GM18511 (cell line): Measurements from ENCODE around the gene FLNB.

Experiments
- ATAC-seq: cut with Tn5 transposase; IDR thresholded peaks from one replicate; pipeline ENCODE4 v1.9.1; 2021; ENCODE audit warnings: mild to moderate bottlenecking, moderate library complexity; ENCODE audit not compliant: unreplicated experiment

The FLNB gene

DNA sequence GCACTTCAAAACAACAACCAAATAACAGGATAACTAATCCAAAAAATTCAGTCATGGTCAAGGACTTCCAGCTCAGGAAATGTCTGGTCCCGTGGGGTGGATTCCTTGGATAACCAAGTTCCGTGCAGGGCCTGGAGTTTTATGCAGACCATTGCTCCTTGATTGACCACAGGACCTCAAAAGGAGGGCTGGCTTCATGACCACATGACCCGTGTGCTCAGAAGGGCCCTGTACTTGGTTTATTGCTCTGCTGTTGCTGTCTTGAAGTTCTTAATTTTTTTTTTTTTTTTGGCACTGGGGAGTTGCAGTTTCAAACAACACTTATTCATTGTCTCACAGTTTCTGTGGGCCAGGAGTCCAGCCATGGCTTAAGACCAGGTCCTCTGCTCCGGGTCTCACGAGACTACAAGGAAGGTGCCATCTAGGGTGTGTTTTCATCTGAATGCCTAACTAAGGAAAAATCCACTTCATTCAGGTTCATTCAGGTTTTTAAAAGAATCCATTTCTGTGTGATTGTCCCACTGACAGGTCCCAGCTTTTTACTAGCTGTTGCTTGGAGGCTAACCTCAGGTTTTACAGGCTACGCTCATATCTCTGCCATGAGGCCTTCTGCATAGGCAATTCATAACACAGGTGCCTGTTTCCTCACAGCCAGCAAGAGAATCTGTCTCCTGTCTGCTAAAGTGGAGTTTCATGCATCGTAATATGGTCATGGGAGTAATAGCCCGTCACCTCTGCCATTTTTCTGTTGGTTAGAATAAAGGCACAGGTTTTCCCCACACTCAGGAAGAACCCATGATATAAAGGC lies 65.3 kb downstream of the FLNB start:
- ATAC-seq, result peak; percentile 60

DNA sequence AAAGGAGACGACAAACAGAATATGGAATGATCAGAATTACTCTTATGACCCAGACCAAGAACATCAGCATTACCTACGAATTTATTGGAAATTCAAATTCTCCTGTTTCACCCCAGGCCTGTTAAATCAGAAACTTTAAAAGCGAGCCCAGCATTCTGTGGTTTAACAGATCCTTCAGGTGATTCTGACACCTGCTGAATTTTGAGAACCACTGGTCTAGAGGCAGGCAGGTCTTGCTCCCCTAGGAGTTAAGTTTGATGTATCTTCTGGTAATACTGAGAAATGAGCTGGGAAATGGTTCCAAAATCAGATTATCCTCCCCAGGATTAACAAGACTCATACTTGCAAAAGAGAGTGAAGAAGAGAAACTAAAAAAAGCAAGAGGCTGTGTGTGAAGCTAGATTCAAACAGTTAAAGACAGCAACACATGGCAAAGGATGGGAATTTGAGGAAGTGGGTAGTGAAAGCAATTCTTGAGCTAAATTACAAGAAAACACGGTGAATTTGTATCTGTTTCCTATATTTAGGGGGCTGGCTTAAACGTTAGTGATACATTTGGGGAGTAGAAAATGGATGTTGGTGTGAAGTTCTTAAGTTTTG lies 66.0 kb downstream of the FLNB start:
- peak; percentile 63 for ATAC-seq

DNA sequence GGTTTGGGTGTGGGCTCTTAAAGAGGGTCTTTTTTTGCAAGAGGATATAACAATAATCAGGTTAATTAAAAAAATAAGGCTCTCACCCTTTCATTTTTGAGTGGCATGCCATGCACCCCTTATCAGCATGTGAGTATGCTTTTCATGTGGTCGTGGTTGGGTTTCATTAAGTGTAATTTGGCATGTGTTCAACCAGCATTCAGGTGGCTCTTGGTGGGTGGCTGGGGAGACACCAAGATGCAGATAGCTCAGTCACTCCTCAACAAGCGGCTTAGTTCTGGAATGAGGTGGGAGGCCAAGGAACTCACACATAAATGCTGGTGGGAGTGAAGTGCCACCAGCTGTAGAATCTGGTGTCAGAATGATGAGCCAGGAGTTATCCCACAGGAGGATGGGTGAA lies 66.8 kb downstream of the FLNB start:
- no peak for ATAC-seq

DNA sequence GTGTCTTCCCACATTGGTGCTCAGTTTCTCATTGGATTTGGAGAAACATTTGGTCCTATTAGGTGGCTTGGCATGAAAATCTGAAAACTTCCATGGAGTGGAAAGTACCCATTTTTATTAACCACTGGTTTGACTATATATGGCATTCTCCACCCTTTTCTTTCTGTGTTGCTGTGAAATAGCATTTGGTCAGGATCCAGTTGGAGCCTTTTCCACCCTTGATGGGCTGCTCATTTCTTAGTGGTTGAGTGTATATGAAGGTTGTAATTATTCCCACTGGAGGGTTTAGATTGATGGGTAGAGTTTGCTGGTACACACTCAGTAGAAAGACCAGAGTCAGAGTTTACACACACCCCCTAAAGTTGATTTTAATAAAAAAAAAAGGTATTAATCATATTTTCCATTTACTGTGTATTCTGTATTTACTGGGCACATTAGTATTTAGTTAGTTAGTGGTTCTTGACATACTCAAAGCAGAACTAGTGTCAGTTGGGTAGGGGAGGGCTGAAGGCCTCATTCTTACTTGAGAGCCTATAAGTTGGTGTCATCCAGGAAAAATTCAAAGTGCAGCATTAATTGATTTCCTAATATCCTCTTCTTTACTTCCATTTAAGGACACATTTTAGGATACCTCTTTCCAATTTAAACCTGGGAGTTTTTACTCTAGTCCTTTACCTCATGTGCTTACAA lies 69.5 kb downstream of the FLNB start:
- no peak for ATAC-seq

DNA sequence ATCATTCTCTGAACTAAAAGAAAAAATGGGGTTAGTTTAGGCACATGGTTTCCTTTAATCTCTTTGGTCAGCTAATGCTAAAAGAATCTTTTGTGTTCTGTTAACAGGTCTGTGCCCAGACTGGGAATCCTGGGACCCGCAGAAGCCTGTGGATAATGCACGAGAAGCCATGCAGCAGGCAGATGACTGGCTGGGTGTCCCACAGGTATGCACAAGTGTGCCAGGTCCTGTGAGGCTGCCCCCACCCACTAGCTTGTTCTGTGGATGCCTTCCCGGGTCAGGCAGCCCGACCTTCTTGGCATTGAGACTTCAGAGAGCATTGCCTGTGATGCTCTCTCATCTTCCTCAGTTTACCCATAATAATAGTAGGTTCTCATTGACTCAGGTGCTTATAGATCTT lies 70.4 kb downstream of the FLNB start:
- no peak for ATAC-seq

DNA sequence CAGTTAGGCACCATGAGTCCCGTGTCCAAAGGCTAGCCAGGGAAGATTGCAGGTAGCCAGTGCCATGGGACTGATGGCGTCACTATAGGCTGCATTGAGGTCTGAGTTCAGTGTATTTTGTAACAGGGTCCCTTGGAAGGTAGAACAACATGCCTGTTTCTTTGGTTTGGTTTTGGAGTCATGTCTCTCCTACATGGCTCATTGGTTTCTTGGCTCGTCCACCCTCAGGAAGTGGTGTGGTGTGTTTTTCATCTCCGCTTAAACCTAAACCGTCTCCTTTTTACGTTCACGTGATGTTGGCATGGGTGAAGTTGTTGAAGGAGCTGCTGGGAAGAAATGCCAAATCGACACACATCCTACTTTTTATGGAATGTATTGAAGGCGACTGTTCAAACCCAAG lies 71.6 kb downstream of the FLNB start:
- no peak for ATAC-seq

DNA sequence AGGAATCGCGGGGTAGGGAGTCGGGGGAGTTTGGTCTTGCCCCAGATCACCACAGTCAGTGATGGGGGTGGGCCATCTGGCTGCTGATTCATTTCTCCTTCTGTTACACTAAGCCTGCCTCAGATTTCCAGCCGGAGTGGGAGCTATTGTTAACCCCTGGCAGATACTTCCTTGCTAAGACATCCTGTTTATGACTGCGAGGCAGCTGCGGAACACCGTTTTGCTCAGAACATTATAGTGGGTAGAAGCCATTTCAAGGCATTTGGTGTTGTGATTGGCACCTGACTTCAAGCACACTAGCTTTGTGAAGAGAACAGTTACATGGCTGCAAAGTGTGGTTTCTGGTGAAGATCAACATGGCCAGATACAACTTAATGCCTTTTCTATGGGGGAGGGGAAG lies 73.8 kb downstream of the FLNB start:
- no peak for ATAC-seq

DNA sequence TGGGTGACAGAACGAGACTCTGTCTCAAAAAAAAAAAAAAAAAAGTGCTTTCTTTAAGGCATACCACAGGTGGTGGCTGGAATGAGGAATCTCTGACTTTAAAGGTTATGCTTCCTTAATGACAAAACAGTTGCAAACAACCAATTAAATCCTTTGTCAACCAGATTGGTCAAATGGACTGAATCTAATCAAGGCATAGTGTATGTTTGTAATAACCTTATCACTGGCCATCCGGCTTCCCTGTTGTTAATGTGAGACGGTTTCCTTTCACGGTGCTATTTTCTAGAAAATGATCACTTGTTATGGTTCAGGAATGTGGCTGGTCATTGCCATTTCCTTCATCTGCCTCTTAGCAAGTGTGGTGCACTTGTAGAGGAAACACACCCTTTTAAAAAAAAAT lies 75.9 kb downstream of the FLNB start:
- ATAC-seq, result no peak

DNA sequence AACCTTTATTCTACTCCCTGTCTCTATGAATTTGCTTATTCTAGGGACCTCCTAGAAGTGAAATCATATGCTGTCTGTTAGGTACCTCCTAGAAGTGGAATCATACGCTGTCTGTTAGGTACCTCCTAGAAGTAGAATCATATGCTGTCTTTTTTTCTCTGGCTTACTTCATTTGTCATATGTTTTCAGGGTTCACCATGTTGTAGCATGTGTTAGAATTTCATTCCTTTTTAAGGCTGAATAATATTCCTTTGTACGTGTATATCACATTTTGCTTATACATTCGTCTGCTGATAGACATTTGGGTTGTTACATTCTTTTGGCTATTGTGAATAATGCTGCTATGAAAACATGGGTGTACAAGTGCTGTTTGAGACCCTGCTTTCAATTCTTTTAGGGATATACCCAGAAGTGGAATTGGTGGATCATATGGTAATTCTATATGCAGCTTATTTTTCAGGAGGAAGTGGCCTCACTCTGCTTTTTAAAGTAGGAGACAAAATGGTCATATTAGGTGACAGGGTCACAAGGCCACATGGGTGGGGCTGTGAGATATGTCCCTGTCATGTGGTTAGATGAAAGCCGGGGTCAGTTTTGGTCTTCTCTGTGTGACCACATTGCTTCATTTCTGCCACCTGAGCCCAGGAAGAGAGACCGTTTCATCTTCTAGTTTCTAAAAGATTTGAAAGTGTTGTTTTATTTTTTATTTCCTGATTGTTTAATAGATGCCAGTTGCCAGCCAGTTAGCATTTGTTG lies 76.7 kb downstream of the FLNB start:
- ATAC-seq, result peak; percentile 96

DNA sequence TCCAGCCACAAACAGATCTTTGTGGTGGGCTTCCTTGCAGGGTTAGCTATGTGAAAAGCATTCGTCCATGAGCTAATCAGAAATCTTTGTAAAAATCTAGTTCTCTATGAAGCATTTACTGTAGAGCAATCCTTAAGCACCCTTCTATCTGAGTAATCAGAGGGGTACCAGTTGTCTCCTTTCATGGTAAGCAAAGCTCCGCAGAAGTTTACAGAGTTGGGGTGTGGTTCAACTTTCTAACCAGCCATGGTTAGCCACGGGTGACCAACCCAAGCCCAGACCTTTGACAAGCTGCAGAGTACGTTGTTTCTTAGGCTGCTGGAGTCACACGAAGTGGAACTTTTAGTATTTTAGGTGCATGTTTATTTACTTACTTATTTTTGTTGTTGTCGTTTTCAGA lies 77.4 kb downstream of the FLNB start:
- peak; percentile 73 for ATAC-seq

DNA sequence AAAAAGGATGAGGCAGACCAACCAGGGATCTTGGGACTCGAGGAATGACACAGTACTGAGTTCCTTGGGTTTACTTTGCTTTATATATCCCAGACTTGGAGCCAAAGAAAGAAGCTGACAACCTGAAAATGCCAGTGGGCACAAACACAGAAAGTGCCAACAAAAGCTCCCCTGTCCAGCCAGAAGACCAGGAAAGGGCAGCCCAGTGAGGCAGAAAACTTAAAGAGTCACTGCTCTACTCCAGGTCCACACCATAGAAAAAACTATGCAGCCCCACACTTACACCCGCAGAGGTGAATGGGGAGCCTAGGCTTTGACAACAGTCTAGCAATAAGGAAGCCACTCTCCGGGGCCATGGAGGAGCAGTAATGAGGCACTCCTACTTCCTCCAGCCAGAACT lies 80.3 kb downstream of the FLNB start:
- ATAC-seq, result no peak

DNA sequence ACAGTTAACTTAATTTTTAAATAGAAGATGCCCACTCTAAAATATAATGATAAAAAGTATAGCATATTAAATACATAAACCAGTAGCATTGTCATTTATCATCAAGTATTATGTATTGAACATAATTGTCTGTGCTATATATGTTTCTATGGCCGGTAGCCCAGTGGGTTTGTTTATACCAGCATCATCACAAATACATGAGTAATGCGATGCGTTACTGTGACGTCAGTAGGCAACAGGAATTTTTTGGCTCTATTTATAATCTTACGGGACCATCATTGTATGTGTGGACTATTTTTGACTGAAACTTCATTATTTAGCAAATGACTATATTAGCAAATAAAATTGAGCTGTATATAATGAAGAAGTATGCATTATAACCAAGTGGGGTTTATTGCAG lies 82.1 kb downstream of the FLNB start:
- ATAC-seq, result no peak

DNA sequence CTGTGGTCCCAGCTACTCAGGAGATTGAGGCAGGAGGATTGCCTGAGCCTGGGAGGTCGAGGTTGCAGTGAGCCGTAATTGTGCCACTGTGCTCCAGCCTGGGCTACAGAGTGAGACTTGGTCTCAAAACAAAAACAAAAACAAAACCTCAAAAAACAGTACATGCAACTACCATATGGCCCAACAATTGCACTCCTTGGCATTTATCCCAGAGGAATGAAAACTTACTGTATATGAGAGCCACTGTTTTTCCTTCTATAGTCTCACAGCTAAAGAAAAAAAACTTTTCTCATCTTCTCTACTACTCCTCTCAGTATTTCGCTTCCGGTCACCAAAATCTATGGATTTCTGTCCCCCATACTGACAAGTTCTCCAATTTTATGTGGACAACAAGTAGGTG lies 84.3 kb downstream of the FLNB start:
- no peak for ATAC-seq

DNA sequence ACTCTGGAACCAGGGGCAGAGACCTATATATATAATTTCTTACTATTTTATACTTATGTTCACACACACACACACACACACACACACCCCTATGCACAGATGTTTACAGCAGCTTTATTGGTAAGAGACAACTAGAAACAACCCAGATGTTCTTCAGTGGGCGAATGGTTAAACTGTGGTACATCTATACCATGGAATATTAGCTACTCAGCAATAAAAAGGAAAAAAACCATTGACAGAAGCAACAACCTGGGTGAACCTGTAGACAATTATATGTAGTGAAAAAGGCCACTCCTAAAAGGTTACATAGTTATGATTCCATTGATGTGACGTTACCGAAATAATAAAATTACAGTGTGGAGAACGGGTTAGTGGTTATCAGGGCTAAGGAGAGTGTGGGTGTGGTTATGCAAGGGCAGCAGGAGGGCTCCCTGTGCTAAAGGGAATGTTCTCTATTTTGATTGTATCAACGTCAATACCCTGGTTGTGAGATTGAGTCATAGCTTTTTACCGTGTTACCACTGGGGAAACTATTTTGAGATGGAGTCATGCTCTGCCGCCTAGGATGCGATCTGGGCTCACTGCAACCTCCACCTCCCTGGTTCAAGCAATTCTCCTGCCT lies 85.5 kb downstream of the FLNB start:
- no peak for ATAC-seq

DNA sequence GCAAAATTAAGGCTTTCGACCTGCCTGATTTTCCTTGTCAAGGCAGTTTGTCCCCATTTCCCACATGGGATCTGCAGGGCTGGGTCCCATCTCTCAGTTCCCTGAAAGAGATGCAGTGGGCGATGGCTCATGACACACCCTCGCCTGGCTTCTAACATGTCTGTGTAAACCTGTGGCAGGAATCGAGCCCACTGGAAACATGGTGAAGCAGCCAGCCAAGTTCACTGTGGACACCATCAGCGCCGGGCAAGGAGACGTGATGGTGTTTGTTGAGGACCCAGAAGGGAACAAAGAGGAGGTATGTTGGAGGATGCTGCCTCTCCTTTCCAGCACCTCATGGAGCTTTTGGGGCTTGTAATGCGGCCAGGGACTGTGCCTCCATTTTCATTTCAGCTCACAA lies 86.4 kb downstream of the FLNB start:
- no peak for ATAC-seq

DNA sequence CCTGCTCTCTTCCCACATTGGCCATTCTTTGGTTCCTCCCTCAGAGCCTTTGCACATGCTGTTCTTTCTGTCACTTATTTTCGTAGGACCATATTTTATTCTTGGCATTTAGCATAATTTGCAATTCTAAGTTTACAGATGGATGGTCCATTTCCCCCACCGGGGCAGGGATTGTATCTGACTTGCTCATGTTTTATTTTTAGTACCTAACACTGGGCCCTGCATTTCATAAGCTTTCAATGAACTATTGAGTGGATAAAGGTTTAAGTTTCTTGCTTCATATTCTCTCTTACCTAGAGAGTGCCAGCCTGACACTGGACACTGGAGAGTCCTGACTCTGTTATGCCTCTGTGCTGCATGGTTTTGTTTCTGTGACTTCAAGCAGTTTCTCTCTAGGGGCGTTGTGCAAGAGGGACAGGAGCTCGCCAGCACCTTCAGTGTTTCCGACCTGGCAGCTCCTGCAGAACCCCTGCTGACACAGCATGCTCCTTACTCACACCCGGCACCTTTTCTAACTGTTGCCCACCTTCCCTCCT lies 87.4 kb downstream of the FLNB start:
- no peak for ATAC-seq

DNA sequence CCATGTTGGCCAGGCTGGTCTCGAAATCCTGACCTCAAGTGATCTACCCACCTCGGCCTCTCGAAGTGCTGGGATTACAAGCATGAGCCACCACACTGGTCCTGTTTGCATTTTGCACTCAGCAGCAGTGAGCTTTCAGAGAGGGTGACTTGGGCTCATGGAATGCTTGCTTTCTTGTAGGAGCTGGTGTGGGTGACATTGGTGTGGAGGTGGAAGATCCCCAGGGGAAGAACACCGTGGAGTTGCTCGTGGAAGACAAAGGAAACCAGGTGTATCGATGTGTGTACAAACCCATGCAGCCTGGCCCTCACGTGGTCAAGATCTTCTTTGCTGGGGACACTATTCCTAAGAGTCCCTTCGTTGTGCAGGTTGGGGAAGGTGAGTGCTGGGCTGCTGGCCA lies 90.3 kb downstream of the FLNB start:
- no peak for ATAC-seq

DNA sequence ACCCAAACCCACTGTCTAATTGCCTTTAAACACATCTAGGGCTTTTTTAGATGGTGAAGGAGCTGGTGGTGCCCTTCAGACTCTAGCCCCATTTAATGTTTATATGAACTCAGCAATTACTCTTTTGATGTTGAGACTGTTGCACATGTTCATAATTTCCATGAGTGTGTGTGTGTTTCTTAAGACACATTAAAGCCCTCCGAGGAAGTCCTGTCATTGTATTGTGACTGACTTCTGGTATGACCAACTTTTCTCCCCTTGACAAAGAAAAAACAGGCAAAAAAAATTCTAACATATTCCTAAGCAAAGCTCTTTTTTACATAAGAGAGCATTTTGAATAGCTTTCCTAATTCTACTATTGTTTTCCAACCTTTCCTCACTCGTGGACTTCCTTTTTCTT lies 91.6 kb downstream of the FLNB start:
- ATAC-seq, result no peak

DNA sequence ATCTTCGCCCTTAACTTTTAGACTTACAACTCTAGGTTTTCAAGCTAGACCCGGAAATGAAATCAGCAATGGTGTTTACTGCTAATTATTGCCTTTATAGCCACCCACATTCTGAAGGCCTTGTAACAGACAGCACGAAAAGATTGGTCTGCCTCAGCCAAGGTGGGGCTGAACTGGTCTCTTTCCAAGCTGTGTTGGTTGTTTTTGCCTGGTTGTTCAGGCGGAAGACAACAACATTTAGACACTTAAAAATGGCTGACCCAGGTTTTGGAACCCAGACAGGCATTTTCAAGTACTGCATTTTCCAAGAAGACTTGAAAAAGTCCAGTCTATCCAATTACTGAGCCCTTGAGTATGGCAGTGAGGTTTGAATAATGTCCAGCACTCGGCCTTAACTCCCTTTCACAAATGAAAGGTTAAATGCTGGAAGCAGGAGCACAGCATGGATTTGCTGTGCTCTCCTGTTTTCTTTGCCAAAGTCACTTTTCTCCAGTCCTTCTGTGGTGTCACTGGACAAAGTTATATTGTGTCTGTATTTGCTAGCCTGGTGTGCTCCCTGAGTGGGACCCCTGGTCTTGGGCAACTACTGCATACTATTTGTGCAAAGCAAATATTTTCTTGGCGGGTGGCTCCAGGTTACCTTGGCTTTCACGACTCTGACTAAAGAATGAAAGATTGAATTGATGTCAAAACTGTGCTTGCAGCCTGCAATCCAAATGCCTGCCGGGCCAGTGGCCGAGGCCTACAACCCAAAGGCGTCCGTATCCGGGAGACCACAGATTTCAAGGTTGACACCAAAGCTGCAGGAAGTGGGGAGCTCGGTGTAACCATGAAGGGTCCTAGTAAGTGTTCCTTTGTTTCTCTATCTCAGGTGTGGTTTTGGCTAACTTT lies 93.5 kb downstream of the FLNB start:
- ATAC-seq, result no peak

DNA sequence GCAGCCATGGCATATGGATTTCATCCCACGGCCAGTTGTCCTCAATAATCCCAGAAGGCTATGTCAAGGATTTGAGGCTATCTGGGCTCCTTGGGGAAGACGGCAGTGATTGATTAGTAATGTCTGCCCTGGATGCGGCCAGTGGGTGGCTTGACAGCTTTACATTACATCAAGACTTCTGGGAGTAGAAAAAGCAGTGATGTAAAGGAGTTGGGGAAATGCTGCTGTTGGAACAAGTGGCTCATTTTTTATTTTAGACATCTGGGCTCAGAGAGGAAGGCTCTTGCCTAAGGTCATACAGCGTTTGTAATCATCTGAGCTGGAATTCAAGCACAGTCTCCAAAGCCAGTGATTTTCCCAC lies 94.1 kb downstream of the FLNB start:
- ATAC-seq, result no peak
